Testis (tissue), 2 donors: Measurements from ENCODE around the gene GSAP.

Experiments
- CTCF ChIP-seq, 3 experiments: fragments of 450-650 bp in 2 of 3; fragments of 200-600 bp in 1 of 3; sonication (generic) in 1 of 3; IDR thresholded peaks; one replicate each; pipeline ENCODE4 v1.5.1; 2016 to 2019; ENCODE audit warnings: antibody characterized with exemption in 3 of 3, mild to moderate bottlenecking in 2 of 3, moderate library complexity in 1 of 3
- POLR2A ChIP-seq: fragments of 450-650 bp; IDR thresholded peaks from one replicate; pipeline ENCODE4 v1.6.1; 2017; ENCODE audit warnings: antibody characterized with exemption, mild to moderate bottlenecking, moderate library complexity

- TF ChIP-seq POLR2A = no peak
- no peak for TF ChIP-seq CTCF (IDR thresholded peaks at IDR 0.05)
Observed at GRCh38 chr7:77413861-77414424, 2.2 kb downstream of the GSAP start.
